ENCODE results near the gene AQP2.

GRCh38 chr12:49957570-49957967 lies 7.0 kb downstream of the AQP2 start:
- no peak for TF ChIP-seq GATA3 (IDR thresholded peaks at IDR 0.05; ENCODE audit: low read depth, low read length)
- no peak for TF ChIP-seq GATA2 (IDR thresholded peaks at IDR 0.05; ENCODE audit: low read depth, low read length)
